C4-2B (cell line): ENCODE measurements around the gene KRTAP20-1.

ENCODE experiments used
- H3K27ac ChIP-seq: fragments of 450-650 bp; 2 replicates; pipeline ENCODE4 v1.5.1; 2017
- CTCF ChIP-seq: fragments of 450-650 bp; conservative IDR thresholded peaks from 2 replicates; pipeline ENCODE4 v1.5.1; 2017; ENCODE audit warnings: mild to moderate bottlenecking
- ZFX ChIP-seq: fragments of 450-650 bp; IDR thresholded peaks from 2 replicates; pipeline ENCODE4 v1.6.1; 2017

The KRTAP20-1 gene

GRCh38 chr21:30616125-30616524 is at the start of gene KRTAP20-1:
Gene KRTAP20-1, plus strand, starts transcription at chr21:30616425. Its CDS starts 30 bp downstream, at chr21:30616455.
- TF ChIP-seq ZFX = no peak
- no peak for TF ChIP-seq CTCF
- H3K27ac ChIP-seq = no peak within 1 kb of the TSS

DNA sequence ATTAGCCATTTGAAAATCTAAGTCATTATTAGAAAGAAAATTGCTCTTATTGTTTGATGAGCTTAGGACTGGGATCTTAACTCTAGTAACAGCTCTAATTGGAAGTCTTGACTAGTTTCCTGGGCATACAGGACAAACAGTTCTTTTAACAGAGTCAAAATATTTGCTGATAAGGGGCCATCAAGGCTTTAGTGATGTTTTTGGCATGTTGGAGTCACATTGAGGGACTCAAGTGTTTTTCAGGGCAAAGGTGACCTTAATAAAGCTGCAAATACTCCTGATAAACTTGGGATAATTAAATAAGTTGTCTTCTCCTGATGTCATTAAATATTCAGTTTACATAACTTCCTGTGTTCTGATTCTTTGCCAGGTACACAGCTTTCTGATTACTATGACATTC is 48.6 kb upstream of the KRTAP20-1 start:
- TF ChIP-seq CTCF = no peak
- TF ChIP-seq ZFX = no peak

GRCh38 chr21:30577766-30578165 is 38.5 kb upstream of the KRTAP20-1 start:
- no peak overlapping the region; the same call in 1 of the 2 replicates for H3K27ac ChIP-seq
- TF ChIP-seq ZFX (no peak), CTCF (no peak)

More for the DNA sequence above, 48.6 kb upstream of the KRTAP20-1 start:
- no peak overlapping the region for H3K27ac ChIP-seq

DNA sequence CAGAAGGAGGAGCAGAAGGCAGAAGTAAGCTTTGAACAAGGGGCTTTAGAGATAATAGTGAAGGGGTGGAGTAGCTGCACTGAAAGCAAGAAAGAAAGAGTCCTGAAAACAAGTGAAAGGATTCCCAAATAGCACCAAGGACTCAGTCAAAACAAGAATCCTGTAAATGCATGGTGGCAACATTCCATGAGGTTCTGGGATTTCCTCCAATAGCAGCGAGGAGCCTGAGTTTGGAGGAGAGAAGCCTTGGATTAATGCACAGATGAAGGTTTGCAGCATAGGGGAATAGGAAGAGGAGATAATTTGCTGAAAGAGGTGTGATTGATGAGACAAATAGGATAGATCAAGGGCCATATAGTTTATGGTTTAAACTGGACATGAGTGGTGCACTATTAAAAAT is 36.9 kb upstream of the KRTAP20-1 start:
- TF ChIP-seq ZFX (no peak), CTCF (no peak)
- peak overlapping the region; percentile 27; the same call in 1 of the 2 replicates for H3K27ac ChIP-seq

DNA sequence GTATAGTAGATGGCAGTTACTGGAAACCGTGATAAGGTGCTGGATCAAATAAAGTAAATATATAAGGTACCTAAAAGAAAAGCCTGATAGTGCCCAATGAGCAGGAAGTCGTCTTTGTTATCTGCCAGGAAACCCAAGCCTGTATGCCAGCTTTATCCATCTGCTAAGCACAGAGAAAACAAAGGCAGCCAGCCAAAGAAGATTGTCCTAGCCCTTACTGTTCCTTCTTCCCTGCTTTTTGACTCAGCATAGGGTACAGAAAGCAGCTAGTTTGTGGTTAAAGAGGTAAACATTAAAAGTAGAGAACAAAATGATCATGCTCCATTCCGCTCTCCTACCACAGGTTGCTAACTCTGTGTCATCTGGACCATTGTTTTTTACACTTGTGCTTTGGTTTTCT is 36.1 kb upstream of the KRTAP20-1 start:
- no peak for TF ChIP-seq CTCF
- no peak for TF ChIP-seq ZFX
- H3K27ac ChIP-seq = peak overlapping the region; percentile 81; the same call in 1 of the 2 replicates

GRCh38 chr21:30582870-30583269 is 33.4 kb upstream of the KRTAP20-1 start:
- no peak overlapping the region for H3K27ac ChIP-seq
- no peak for TF ChIP-seq ZFX
- TF ChIP-seq CTCF = no peak

- TF ChIP-seq CTCF (no peak), ZFX (no peak)
- H3K27ac ChIP-seq = no peak within 1 kb of the TSS
These were observed 25.9 kb upstream of the KRTAP20-1 start, which contains the start of gene KRTAP22-2 for GRCh38 chr21:30590297-30590696. Gene KRTAP22-2, minus strand, starts transcription at chr21:30590397.
